ENCODE data around the gene OSTF1. TPM values are rescaled to one million over a fixed set of nuclear protein-coding genes. Genes with fewer than 3 reads are reported as not detected.

Gene OSTF1
- total RNA-seq, 1 experiment from 2014 or later = 7.0 TPM

DNA sequence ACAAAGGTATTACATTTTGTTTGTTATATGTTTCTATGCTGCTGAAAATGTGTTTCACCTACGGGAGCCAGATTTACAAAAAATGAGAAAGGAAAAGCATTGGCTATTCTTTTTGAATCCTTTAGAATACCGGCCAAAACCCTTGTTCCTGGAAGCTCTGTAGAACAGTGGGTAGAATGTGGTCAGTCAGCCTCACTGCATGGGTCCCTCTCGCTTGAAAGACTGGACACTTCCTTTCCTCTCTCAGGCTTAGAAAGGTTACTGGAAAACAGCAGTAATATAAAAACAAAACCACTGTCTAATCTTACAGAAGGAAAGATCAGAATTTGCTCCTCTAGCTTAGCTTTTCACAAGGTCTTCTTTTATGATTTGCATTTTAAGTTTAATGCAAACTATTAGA lies 45.1 kb downstream of the OSTF1 start:
- ChIA-PET POLR2A (no interaction called here), CTCF (no interaction called here)
- Mint-ChIP-seq H3K9me3 (ENCODE audit: unreplicated experiment) (no peaks in the 10 kb centered on the region), H3K27me3 (ENCODE audit: insufficient read depth, unreplicated experiment) (no peaks in the 10 kb centered on the region), H3K27ac (ENCODE audit: unreplicated experiment) (no peak overlapping the region), H3K36me3 (ENCODE audit: insufficient read depth, unreplicated experiment) (no peaks in the 10 kb centered on the region), H3K4me3 (ENCODE audit: unreplicated experiment) (no peak overlapping the region), H3K4me1 (ENCODE audit: low read depth, unreplicated experiment) (no peaks in the 10 kb centered on the region)
- Histone ChIP-seq H3K36me3 (ENCODE audit: control insufficient read depth, insufficient read depth, low read length) (no peaks in the 10 kb centered on the region), H3K27me3 (replicated peaks; ENCODE audit: control insufficient read depth, insufficient read depth, low read length) (no peaks in the 10 kb centered on the region), H3K4me1 (no peaks in the 10 kb centered on the region), H3K9me3 (no peaks in the 10 kb centered on the region), H3K4me3 (ENCODE audit: low read depth, low read length) (no peak overlapping the region)
- no TSS peak for BruUV-seq (replicated peaks)
- DNase-seq = no peak
- TF ChIP-seq CTCF (IDR thresholded peaks at IDR 0.05; ENCODE audit: insufficient read depth in 1 of 2, low read depth in 1 of 2, low read length in 1 of 2, severe bottlenecking in 1 of 2, unreplicated experiment in 1 of 2) = no peak
- intact Hi-C loops (cut with micrococcal nuclease; ENCODE audit: unreplicated experiment) = no loop called here

DNA sequence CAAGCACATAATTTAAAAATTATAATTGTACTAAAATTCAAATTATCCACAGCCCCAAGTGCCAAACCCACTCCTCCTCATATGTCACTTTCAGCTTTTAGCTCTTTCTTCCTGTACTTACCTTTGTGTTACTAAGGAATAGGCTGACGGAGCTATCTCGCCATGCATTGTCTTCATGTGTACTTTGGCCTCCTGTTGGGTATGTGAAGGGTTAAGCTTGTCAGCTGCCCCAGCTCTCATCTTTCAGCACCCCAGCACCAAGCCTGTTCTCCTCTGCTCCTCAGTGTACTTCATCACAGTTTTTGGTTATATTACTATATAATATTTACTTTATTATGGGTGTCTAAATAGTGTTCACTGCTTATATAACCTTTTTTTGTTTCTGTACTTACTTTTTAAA lies 46.2 kb downstream of the OSTF1 start:
- intact Hi-C loops (cut with micrococcal nuclease; ENCODE audit: unreplicated experiment) = no loop called here
- ChIA-PET POLR2A (no interaction called here), CTCF (no interaction called here)
- no peaks in the 10 kb centered on the region for H3K27me3 ChIP-seq (replicated peaks; ENCODE audit: control insufficient read depth, insufficient read depth, low read length)
- H3K36me3 ChIP-seq (ENCODE audit: control insufficient read depth, insufficient read depth, low read length) = no peaks in the 10 kb centered on the region
- no peaks in the 10 kb centered on the region for H3K27me3 Mint-ChIP-seq (ENCODE audit: insufficient read depth, unreplicated experiment)
- no TSS peak for BruUV-seq (replicated peaks)
- no peak for TF ChIP-seq CTCF (IDR thresholded peaks at IDR 0.05; ENCODE audit: insufficient read depth in 1 of 2, low read depth in 1 of 2, low read length in 1 of 2, severe bottlenecking in 1 of 2, unreplicated experiment in 1 of 2)
- no peaks in the 10 kb centered on the region for H3K9me3 ChIP-seq
- H3K4me1 Mint-ChIP-seq (ENCODE audit: low read depth, unreplicated experiment) = no peaks in the 10 kb centered on the region
- H3K4me1 ChIP-seq = no peaks in the 10 kb centered on the region
- H3K27ac Mint-ChIP-seq (ENCODE audit: unreplicated experiment) = no peak overlapping the region
- no peak overlapping the region for H3K4me3 Mint-ChIP-seq (ENCODE audit: unreplicated experiment)
- no peaks in the 10 kb centered on the region for H3K9me3 Mint-ChIP-seq (ENCODE audit: unreplicated experiment)
- H3K36me3 Mint-ChIP-seq (ENCODE audit: insufficient read depth, unreplicated experiment) = no peaks in the 10 kb centered on the region
- H3K4me3 ChIP-seq (ENCODE audit: low read depth, low read length) = no peak overlapping the region
- DNase-seq = no peak

GRCh38 chr9:75138260-75139040 lies 50.1 kb downstream of the OSTF1 start:
- H3K27me3 ChIP-seq (replicated peaks; ENCODE audit: control insufficient read depth, insufficient read depth, low read length) = no peaks in the 10 kb centered on the region
- Mint-ChIP-seq H3K27ac (ENCODE audit: unreplicated experiment) (no peak overlapping the region), H3K4me1 (ENCODE audit: low read depth, unreplicated experiment) (no peaks in the 10 kb centered on the region), H3K36me3 (ENCODE audit: insufficient read depth, unreplicated experiment) (no peaks in the 10 kb centered on the region), H3K27me3 (ENCODE audit: insufficient read depth, unreplicated experiment) (no peaks in the 10 kb centered on the region), H3K4me3 (ENCODE audit: unreplicated experiment) (no peak overlapping the region), H3K9me3 (ENCODE audit: unreplicated experiment) (no peaks in the 10 kb centered on the region)
- no peaks in the 10 kb centered on the region for H3K4me1 ChIP-seq
- no peak for DNase-seq
- CTCF ChIA-PET = no interaction called here
- BruUV-seq (replicated peaks) = no TSS peak
- H3K9me3 ChIP-seq = no peaks in the 10 kb centered on the region
- POLR2A ChIA-PET = no interaction called here
- H3K4me3 ChIP-seq (ENCODE audit: low read depth, low read length) = no peak overlapping the region
- TF ChIP-seq CTCF (IDR thresholded peaks at IDR 0.05; ENCODE audit: insufficient read depth in 1 of 2, low read depth in 1 of 2, low read length in 1 of 2, severe bottlenecking in 1 of 2, unreplicated experiment in 1 of 2) = no peak
- intact Hi-C loops (cut with micrococcal nuclease; ENCODE audit: unreplicated experiment) = no loop called here
- no peaks in the 10 kb centered on the region for H3K36me3 ChIP-seq (ENCODE audit: control insufficient read depth, insufficient read depth, low read length)
